Measurements from ENCODE around the gene AKNAD1.

The AKNAD1 gene

DNA sequence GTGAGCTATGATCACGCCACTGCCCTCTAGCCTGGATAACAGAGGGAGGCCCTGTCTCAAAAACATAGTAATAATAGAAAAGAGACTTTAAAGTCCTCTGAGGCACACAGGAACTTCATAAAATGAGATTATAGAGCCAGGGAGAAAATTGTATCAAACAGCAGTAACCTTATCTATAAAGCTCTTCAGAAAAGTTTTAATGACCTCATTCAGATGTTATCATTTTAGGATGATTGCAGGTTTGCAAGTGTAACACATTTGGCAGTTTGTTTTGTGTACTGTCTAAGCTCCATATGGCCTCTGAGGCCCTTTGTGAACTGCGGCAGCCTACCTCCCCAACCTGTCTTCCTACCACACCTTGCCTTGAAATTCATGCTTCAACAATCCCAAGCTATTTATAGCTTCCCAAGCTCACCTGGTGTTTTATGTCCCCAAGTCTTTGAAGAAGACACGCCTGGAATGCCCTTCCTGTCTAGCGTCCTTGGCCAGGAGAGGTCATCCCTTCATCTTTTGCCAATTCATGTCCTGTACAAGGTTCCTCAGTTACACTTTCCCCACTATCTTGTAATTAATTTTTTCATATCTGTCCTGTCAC, 8.5 kb upstream of the AKNAD1 start:
- DNase-seq (ENCODE audit: extremely low read depth in 1 of 2, low read depth in 1 of 2), result no peak

DNA sequence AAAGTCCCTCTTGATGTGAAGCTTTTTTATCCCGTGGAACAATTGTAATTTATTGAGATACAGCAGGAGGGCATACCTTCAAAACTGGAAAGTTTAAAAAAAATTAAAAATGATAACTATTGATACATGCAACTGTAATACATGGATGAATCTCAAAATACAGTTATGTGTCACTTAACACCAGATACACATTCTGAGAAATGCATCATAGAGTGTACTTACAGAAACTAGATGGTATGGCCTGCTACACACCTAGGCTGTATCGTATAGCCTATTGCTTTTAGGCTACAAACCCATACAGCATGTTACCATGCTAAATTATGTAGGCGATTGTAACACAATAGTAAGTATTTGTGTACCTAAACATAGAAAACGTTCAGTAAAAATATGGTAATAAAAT, 7.1 kb upstream of the AKNAD1 start:
- DNase-seq (ENCODE audit: extremely low read depth in 1 of 2, low read depth in 1 of 2), result no peak

DNA sequence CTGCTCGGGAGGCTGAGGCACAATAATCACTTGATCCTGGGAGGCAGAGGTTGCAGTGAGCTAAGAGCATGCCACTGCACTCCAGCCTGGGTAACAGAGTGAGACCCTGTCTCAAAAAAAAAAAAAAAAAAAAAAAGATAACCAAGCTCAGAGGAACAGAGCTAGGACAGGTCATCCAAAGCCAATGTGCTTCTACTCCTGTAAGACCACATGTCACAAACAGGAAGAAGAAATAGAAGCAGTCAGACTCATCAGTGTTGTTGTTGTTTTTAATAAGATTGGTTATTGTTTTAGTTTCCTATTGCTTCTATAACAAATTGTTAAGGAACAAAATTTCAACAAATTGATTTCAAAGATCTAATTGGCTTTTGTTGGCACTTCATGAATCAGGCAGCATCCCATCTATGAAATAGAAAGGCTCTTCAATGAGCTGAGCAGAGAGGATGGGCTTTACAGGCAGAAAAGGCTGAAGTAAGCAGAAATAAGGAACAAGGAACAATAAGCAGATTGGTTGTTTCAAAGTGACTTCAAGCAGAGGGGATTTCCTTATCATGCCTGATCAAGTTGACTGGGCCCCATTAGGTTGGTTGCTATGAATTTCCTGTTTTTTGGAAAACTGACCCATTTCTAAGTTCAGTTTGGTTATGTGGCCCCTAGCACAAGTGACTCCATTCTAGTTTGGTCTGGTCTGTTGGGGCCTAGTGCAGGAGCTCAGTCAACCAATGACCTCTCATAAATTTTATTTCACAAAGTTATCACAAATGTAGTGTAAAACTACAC, 6.0 kb upstream of the AKNAD1 start:
- no peak for DNase-seq (ENCODE audit: extremely low read depth in 1 of 2, low read depth in 1 of 2)

DNA sequence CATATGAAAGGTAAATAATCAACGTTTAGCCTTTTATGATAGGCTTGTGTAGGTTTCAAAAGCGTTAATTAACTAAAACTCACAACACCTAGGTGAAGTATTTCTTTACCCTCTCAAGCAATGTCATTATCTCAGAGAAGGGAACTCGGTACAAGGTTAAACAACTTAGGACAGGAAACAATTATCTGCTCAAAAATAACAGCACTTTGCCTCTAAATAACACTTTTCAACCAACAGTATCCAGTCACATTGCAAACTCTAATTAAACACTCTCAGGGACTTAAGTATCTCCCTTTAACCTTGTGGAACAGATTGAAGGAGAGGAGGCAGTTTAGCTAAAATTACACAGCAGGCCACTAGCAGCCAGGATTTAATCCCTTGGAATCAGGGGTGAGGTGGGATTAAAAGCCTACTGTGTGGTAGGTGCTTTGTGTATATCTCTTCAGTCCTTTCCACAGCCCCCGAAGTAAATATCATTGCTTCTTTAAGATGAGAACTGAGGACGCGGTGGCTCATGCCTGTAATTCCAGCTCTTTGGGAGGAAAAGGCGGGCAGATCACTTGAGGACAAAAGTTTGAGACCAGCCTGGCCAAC, 5.2 kb upstream of the AKNAD1 start:
- no peak for DNase-seq (ENCODE audit: extremely low read depth in 1 of 2, low read depth in 1 of 2)

DNA sequence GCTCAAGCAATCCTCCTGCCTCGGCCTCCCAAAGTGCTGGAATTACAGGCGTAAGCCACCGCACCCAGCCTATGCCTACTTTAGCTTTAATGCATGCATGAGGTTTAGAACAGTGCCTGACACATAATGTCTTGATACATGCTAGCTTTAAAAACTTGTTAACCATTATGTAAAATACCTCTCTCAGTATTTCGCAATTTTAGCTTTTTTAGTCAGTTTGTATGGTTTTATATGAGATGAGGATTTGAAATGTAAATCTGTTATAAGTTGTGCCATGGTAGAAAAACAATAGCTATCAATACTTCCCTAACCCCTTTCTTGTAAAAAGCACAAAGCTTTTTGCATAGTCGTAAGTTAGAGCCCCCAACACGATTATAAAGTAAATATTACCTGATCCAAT, 4.7 kb upstream of the AKNAD1 start:
- no peak for DNase-seq (ENCODE audit: extremely low read depth in 1 of 2, low read depth in 1 of 2)

DNA sequence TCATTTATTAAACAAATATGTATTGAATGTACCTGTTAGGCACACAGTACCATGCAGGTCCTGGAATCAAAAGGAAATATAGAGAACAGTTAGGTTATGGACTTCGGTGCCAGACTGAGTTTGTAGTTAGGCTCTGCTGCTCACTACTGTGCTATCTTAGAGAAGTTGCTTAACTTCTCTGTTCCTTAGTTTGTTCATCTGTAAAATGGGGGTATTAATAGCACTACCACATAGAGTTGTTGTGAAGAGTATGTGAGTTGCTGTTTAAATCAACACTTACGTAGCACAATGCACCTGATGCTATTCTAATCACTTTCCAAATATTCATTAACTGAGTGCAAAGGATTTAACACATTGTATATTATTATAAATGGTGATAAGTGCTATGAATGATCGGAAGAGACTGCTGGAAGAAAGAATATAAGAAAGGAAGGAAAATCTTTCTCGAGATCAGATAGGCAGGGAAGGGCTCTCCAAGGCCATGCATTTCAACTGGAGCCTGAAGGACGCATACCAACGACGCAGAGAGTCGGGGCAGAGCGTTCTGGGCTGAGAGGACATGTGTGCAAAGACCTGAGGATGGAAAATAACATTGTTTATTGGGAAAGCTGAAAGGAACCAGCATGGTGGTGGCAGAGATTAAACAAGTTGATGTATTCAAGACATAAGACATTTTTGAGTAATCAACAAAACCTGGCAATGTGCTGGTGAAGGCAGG, 3.5 kb upstream of the AKNAD1 start:
- no peak for DNase-seq (ENCODE audit: extremely low read depth in 1 of 2, low read depth in 1 of 2)

DNA sequence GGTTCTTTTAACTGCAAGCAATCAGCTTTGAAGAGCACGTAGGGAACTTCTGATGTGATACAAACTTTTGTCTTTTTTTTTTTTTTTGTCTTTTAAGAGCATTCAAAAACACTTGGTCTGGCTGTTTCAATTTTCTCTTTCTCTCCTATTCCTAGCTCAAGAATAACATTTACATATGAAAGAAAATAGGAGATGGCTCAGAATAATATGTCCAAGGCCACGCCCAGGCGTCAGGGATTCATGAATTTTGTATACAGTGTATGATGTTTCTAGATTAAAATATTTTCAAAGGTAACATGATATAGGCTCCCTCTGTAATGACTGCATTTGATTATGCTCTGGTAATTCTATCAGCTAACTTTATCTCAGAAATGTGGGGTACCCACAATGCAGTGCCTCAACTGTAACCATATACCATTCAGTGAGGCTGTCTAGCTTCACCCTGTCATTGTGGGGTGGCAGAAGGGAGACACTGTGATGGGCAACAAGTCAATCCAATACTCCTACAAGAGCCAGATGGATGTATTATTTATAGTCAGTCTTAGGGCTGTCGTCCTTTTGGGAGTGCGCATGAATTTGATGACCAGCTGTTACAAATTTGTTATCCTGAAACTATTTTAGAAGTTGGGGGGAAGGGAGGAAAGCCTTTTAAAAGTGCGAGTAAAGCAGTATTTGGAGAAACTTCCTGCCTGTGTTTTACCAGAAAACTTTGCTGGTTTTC, 1.5 kb upstream of the AKNAD1 start:
- no peak for DNase-seq (ENCODE audit: extremely low read depth in 1 of 2, low read depth in 1 of 2)

DNA sequence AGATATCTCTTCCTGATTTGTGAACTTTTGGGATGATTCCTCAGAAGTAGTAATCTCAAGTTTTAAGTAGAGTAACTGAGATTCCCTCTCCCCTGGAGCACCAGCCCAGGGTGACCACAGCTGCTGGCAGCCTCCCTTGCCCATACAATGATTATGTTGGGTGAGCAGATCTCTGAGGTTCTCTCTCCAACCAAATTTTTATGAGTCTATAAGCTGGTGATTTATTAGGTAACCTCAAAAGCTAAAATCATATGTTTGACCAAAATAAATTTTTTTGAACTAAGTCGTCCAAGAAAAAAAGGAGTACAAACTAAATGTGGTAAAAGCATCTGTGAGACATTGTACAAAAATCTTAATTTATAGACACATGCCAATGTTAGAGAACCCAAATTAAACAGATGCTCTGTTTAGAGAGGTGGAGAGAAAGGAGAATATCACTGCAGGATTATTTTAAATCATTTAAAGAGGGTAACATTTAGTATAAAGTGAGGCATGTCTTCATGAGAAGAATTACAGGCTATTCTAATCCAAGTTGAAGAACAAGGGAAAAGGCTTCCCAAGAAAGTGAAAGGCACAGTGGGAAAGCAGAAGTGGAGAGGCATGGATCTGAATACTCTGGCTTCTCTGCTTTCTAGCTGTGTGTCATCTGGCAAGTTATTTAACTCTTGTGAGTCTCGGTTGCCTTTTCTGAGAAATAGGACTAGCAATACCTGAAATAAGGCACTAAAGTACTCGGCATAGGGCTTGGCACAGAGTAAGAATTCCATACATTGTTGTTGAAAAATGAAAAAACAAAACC, 2.5 kb downstream of the AKNAD1 start:
- DNase-seq (ENCODE audit: extremely low read depth in 1 of 2, low read depth in 1 of 2), result no peak

DNA sequence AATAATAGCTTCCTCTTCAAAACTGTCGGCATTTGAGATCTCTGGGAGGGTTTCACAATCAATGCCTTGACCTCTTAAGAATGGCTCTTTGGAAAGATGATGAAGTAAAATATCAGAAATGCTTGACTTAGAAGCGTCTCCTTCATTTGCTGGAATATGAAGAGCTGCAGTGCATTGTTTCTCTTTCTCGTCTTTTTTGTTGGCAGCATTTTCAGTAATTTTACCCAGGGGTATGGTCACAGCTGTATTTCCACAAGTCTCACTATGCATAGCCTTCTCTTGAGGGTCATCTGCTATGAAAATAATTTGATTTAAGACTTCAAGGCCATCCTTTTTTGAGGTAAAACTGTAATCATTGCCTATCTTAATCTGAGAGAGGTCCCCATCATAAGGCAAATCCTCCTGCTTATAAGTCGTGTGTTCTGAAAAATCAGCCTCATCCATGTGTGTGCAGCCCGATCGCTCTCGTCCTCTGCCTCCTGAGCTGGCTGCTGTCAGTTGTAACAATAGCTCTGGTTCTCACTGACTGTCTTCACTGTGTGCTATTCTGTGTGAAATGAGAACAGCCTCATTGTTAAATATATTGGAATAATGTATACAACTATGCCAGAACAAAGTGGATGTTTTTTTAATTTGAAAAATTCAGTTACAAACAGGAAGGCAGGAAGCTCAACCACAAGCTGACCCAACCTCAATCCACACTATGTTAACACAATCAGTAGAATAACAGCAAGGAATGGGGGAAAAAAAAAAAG, 4.5 kb downstream of the AKNAD1 start:
- DNase-seq (ENCODE audit: extremely low read depth in 1 of 2, low read depth in 1 of 2), result no peak

DNA sequence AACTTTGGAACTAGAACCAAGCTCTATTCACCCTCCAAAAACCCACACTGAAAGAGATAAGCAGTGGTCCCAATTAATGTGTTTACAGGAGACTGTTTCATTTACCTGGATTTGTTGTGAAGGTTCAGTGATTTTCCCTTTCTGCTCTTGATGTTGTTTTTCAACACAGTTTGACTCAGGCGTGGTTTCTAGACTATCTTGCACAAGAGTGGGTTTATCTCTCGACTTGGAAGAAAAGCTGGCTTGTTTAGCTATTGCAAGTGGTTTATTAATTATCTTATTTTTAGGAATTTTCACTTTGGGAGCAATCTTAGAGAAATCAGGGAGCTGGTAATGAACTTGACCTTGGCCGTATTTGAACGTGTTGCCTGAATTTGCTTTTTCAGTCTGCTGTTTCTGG, 5.3 kb downstream of the AKNAD1 start:
- no peak for DNase-seq (ENCODE audit: extremely low read depth in 1 of 2, low read depth in 1 of 2)

DNA sequence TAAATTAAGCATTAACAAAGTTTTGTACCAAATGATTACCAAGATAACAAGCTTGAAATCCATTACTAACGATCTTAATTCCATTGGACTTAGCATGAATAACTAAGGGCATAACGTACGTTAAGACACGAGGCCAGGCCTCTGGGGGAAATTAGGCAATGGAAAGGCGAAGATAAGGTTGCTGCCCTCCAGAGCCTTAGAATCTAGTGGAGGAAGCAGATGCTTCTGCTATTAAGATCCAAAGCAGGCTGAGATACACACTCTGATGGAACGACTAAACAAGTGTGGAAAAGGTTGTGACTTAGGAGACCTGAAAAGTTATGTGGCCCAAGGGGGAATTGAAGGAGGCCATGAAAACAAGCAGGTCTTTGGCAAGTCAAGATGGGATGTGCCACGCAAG, 6.0 kb downstream of the AKNAD1 start:
- DNase-seq (ENCODE audit: extremely low read depth in 1 of 2, low read depth in 1 of 2), result no peak

DNA sequence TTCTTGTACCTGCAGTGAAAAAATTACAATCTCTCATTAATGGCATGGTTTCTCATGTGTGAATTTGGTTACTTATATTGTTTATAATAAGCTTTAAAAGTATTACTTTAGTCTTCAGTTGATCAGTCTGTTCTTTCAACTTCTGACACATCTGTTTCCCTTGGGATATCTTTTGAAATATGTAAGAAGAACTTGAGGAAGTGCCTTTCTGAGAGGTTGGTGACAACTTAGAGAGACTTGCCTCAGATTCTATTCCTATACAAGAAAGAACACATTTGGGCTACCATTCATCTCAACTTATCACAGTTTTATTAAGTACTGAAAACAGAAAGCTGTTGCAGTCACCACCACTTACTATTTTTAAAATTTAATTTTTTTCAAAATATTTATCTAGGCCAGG, 8.1 kb downstream of the AKNAD1 start:
- DNase-seq (ENCODE audit: extremely low read depth in 1 of 2, low read depth in 1 of 2), result no peak

DNA sequence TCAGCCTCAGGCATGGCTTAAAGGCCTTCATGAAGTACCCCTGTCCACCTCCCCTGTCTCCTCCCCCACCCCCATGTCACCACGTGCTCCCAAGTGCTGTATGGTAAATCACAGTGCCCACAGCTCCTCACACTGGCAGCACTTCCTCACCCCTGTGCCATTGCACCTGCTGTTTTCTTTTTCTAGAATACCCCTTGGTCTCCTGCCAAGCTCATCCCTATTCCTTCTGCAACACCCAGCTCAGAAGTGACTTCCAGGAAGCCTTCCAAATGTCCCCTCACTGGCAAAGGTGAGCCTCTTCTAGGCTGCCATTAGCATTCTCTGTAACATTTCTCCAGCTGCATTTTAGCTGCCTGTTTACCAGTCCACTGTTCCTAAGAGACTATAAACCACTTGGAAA, 9.4 kb downstream of the AKNAD1 start:
- DNase-seq (ENCODE audit: extremely low read depth in 1 of 2, low read depth in 1 of 2), result no peak

DNA sequence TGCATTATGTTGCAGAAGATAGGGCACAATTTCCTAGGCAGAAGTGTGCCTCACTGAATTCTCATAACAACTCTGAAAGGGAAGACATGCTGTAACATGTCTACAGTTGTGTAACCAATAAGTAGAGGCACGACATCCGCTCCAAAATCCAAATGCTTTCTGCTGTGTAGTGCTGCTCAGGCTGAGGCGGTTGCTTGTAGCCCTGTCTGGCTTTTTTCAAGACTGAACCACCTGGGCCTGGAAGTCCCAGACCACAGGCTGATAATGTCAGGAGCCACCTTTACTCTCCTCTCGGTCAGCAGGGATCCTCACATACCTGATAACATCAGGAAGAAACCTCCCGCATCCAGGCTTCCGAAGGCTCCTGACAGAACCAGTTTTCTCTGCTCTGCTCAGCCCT, 10.9 kb downstream of the AKNAD1 start:
- DNase-seq (ENCODE audit: extremely low read depth in 1 of 2, low read depth in 1 of 2), result no peak

DNA sequence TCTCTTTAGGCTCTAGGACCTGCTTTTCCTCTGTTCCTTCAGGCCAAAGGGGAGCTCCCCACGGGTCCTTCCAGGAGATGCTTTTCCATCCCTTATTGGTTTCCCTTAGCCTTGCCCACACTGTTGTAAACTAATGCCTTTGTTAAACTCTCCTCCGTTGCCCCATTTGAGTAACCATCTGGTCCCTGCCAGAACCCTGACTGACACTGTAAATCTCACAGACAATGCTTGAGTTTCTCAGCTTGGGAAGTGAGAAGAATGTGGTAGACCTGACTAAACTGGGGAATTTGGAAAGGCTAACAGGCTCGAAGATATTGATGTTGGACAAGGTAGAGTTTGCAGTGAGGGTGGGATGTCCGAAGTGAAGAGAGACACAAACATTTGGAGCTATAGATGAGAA, 11.4 kb downstream of the AKNAD1 start:
- DNase-seq (ENCODE audit: extremely low read depth in 1 of 2, low read depth in 1 of 2), result no peak

DNA sequence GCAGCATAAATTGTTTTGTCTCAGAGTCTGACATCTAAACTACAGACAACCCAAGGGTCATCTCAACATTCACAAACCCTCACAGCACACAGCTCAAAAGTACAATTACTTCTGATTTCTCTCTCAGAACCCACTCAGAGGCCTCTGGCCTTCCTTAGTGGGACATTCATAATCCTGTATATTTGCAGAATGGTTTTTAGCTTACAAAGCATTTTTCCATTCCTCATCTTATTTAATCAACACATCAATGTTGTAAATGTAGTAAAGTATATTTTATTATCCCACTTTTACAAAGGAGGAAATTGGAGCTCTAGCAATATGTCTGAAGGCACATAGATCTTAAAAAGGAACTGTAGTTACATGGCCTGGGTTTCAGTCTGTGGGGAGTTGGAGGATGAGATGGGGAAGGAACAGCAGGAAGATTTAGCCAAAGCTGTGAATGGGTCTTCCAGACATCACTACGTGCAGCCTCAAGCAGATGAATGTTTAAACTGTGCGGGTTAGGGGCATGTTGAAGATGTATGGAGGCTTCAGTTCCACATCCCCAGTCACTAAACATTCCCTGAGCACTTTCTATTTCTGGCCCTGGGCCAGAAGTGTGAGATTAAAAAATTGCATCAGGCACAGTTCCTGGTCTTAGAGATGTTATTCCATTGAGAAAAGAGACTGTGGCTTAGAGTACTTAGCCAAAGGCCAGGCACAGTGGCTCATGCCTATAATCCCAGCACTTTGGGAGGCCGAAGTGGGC, 13.3 kb downstream of the AKNAD1 start:
- DNase-seq (ENCODE audit: extremely low read depth in 1 of 2, low read depth in 1 of 2), result no peak

DNA sequence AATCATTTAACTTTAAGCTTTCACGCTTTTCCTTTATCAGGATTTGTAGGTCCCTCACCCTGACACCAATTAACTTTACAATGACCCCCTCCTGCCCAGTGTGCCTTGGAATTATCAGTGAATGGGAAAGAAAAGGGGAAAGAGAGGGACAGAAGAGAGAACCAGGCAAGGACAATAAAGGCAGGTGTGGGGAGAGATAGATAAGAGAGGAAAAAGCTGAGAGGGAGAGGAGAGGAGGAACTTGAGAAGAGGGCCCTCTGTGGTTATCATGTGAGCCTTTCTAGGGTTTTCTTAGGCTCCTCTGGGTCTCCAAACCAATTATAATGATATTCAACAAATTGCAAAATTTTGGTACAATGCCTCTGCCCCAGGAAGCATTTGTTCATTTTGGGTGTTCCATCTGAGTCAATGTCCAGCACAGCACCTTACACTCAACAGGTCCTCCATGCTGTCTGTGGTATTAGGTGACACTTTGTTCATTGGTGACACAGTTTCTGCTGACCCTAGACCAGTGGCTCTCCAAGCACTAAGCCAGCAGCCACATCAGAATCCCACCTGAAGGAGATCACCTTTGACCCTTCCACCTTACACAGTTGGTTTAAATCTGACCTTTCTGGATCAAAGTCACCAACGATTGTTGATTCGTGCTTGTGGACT, 14.2 kb downstream of the AKNAD1 start:
- no peak for DNase-seq (ENCODE audit: extremely low read depth in 1 of 2, low read depth in 1 of 2)

DNA sequence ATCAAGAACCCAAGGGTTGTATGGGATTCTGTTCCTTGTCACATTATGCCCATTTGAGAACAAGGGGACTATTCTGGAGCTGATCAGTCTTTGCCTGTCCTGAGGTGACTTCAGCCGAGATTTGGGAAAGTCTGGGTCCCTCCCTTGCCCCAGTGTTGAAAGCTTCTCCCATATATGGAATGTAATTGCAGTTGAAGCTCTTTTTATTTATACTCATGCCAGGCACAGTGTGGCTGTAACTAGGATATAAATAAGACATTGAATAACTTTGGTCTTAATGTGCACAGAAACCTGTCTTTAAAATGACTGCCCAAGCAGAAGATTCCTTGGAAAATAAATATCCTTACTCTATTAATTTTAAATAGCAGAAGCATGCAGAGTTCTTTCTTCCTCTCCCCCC, 15.2 kb downstream of the AKNAD1 start:
- DNase-seq (ENCODE audit: extremely low read depth in 1 of 2, low read depth in 1 of 2), result no peak
